Gastrocnemius medialis (tissue), 4 donors: ENCODE data around the gene NXN. TPM values are rescaled to one million over a fixed set of nuclear protein-coding genes. Genes with fewer than 3 reads are reported as not detected.

Source experiments
- ATAC-seq, 2 donors: fragments of 150-250 bp; one replicate each; pipeline ENCODE4 v1.9.1; 2016
- DNase-seq, 2 donors: peaks; one replicate each; pipeline ENCODE4 v3.0.0-alpha.2; 2019
- H3K27ac ChIP-seq, 4 donors: fragments of 200-600 bp; sonication (generic); 1 replicate in 1 of 4; 2 replicates in 3 of 4; pipeline ENCODE4 v1.5.1; 2016 to 2018; ENCODE audit warnings: mild to moderate bottlenecking in 2 of 4, moderate library complexity in 1 of 4
- H3K27me3 ChIP-seq, 3 donors: fragments of 200-600 bp; sonication (generic) in 2 of 3; 1 replicate in 1 of 3; 2 replicates in 2 of 3; pipeline versions ENCODE4 v1.5.1 to v1.6.0; 2016 to 2019; ENCODE audit warnings: mild to moderate bottlenecking in 1 of 3, moderate library complexity in 1 of 3
- H3K36me3 ChIP-seq, 2 donors: fragments of 200-600 bp; sonication (generic) in 1 of 2; one replicate each; pipeline ENCODE4 v1.5.1; 2017 to 2018
- H3K4me1 ChIP-seq, 2 donors: fragments of 200-600 bp; sonication (generic) in 1 of 2; one replicate each; pipeline ENCODE4 v1.5.1; 2016 to 2017; ENCODE audit warnings: mild to moderate bottlenecking in 2 of 2
- H3K4me3 ChIP-seq, 4 donors: fragments of 200-600 bp; sonication (generic) in 3 of 4; 1 replicate in 1 of 4; 2 replicates in 3 of 4; pipeline ENCODE4 v1.5.1; 2016 to 2019; ENCODE audit warnings: mild to moderate bottlenecking in 2 of 4
- H3K9me3 ChIP-seq, 3 donors: fragments of 200-600 bp; sonication (generic) in 2 of 3; 1 replicate in 1 of 3; 2 replicates in 2 of 3; pipeline ENCODE4 v1.5.1; 2016 to 2019
- CTCF ChIP-seq, 5 experiments: fragments of 450-650 bp in 3 of 5; fragments of 200-600 bp in 2 of 5; sonication (generic) in 2 of 5; IDR thresholded peaks in 4 of 5; conservative IDR thresholded peaks in 1 of 5; 1 replicate in 4 of 5; 2 replicates in 1 of 5; pipeline ENCODE4 v1.5.1; 2016 to 2019; ENCODE audit warnings: antibody characterized with exemption in 5 of 5, mild to moderate bottlenecking in 3 of 5, moderate library complexity in 3 of 5
- POLR2A ChIP-seq, 2 donors: fragments of 450-650 bp; IDR thresholded peaks; one replicate each; pipeline ENCODE4 v1.6.1; 2017; ENCODE audit warnings: antibody characterized with exemption in 2 of 2, mild to moderate bottlenecking in 2 of 2, moderate library complexity in 2 of 2
- in situ Hi-C, 4 donors: fragments of 200-750 bp; cut with MboI; loops; one replicate each; pipeline versions ENCODE4 v1.15.0 to v1.8.0; 2017; ENCODE audit warnings: low sequenced_read_pairs in 4 of 4
- intact Hi-C: fragments of 100-400 bp; cut with DNase I; formaldehyde crosslinking; loops from one replicate; pipeline ENCODE4 v1.15.1; 2023; ENCODE audit warnings: low total_unique reads
- total RNA-seq, 4 donors: library from RNA; depleted of rRNA; stranded (reverse); fragments of >200 nt; gene quantifications; one replicate each; pipeline versions ENCODE4 v1.1.0 to v1.2.3, GENCODE V29; 2016

NXN gene
- total RNA-seq, 4 donors from 2014 or later, result 55.6 to 86.4 (median 62.7) TPM

- DNase-seq (no peak), ATAC-seq (no peak)
- no peak overlapping the region for H3K27ac ChIP-seq
- H3K36me3 ChIP-seq, result no peaks in the 10 kb centered on the region
- H3K9me3 ChIP-seq, result no peaks in the 10 kb centered on the region
- H3K27me3 ChIP-seq, result no peaks in the 10 kb centered on the region
- no peak for TF ChIP-seq POLR2A (IDR thresholded peaks at IDR 0.05)
- no peak for TF ChIP-seq CTCF (IDR thresholded peaks at IDR 0.05 in 4 of 5, conservative IDR thresholded peaks at IDR 0.05 in 1 of 5)
- H3K4me3 ChIP-seq, result no peak overlapping the region
- no peaks in the 10 kb centered on the region for H3K4me1 ChIP-seq
- intact Hi-C loops, result no loop called here
- in situ Hi-C loops, result no loop called here
These were observed 6.8 kb upstream of the NXN start for GRCh38 chr17:986322-986929.

- TF ChIP-seq CTCF (IDR thresholded peaks at IDR 0.05 in 4 of 5, conservative IDR thresholded peaks at IDR 0.05 in 1 of 5) (no peak), POLR2A (IDR thresholded peaks at IDR 0.05) (no peak)
- H3K27me3 ChIP-seq, result no peaks in the 10 kb centered on the region
- H3K36me3 ChIP-seq, result no peaks in the 10 kb centered on the region
- no peak overlapping the region for H3K4me3 ChIP-seq
- no peak for DNase-seq
- intact Hi-C loops, result no loop called here
- H3K27ac ChIP-seq, result no peak overlapping the region
- in situ Hi-C loops, result loop anchor here (5.0 kb wide), 2 partner anchors 192 to 197 kb away; no protein-coding TSS in a partner anchor
- peaks cover 10 to 12% of the 10 kb centered on the region in 2 donors for H3K4me1 ChIP-seq
- ATAC-seq, result no peak
- H3K9me3 ChIP-seq, result no peaks in the 10 kb centered on the region
These were observed 4.3 kb upstream of the NXN start for GRCh38 chr17:983921-984320.

- intact Hi-C loops, result loop anchor here (1.0 kb wide), 2 partner anchors 15 to 186 kb away; no protein-coding TSS in a partner anchor
These were observed 1.7 kb upstream of the NXN start for GRCh38 chr17:981292-981658.

GRCh38 chr17:980406-981291 lies 1.1 kb upstream of the NXN start:
- intact Hi-C loops (loop anchor here (1.0 kb wide), 2 partner anchors 16 to 185 kb away; no protein-coding TSS in a partner anchor), in situ Hi-C loops (loop anchor here (5.0 kb wide), 2 partner anchors 188 to 193 kb away; no protein-coding TSS in a partner anchor)
- Histone ChIP-seq H3K9me3 (no peaks in the 10 kb centered on the region), H3K27ac (peak overlapping the region; percentile 86 to 93 (median 90)), H3K27me3 (no peaks in the 10 kb centered on the region), H3K4me3 (peak overlapping the region; percentile 54 to 84 (median 67)), H3K4me1 (peaks cover 35 to 41% of the 10 kb centered on the region in 2 donors), H3K36me3 (no peaks in the 10 kb centered on the region)
- ATAC-seq (peak; percentile 68 to 74), DNase-seq (peak; percentile 72 to 78)
- TF ChIP-seq POLR2A (IDR thresholded peaks at IDR 0.05), result no peak
- TF ChIP-seq CTCF (IDR thresholded peaks at IDR 0.05 in 4 of 5, conservative IDR thresholded peaks at IDR 0.05 in 1 of 5), result peak; percentile 66 to 85 (median 78)

More at GRCh38 chr17:981292-981658, 1.7 kb upstream of the NXN start:
- in situ Hi-C loops, result loop anchor here (5.0 kb wide), 2 partner anchors 189 to 194 kb away; no protein-coding TSS in a partner anchor
- H3K4me1 ChIP-seq, result peaks cover 29 to 35% of the 10 kb centered on the region in 2 donors
- no peak overlapping the region for H3K4me3 ChIP-seq
- no peak for DNase-seq
- ATAC-seq, result no peak
- no peaks in the 10 kb centered on the region for H3K27me3 ChIP-seq
- no peaks in the 10 kb centered on the region for H3K9me3 ChIP-seq
- no peak for TF ChIP-seq POLR2A (IDR thresholded peaks at IDR 0.05)
- TF ChIP-seq CTCF (IDR thresholded peaks at IDR 0.05 in 4 of 5, conservative IDR thresholded peaks at IDR 0.05 in 1 of 5), result no peak
- no peaks in the 10 kb centered on the region for H3K36me3 ChIP-seq
- H3K27ac ChIP-seq, result peak overlapping the region in 1 of 4 donors; percentile 92
